Activated gamma-delta T cell treated with Interleukin-2 at 50 U/mL for 16 hours (primary cell): ENCODE measurements around the gene SMAP1.

Source experiments
- DNase-seq: peaks from one replicate; pipeline ENCODE4 v3.0.0-alpha.2; 2020

SMAP1 gene

GRCh38 chr6:70844301-70844700, 176.6 kb downstream of the SMAP1 start:
- DNase-seq, result no peak

GRCh38 chr6:70846207-70846835, 178.6 kb downstream of the SMAP1 start:
- DNase-seq, result no peak

- DNase-seq, result no peak
These were observed 179.7 kb downstream of the SMAP1 start for GRCh38 chr6:70847106-70848084.

GRCh38 chr6:70849348-70850069, 181.8 kb downstream of the SMAP1 start:
- DNase-seq, result no peak

- no peak for DNase-seq
These were observed 185.1 kb downstream of the SMAP1 start for GRCh38 chr6:70852667-70853246.

- no peak for DNase-seq
These were observed 189.8 kb downstream of the SMAP1 start for GRCh38 chr6:70857387-70858077.

- DNase-seq, result no peak
These were observed 192.4 kb downstream of the SMAP1 start for GRCh38 chr6:70860045-70860444.

- DNase-seq, result no peak
These were observed 193.2 kb downstream of the SMAP1 start for GRCh38 chr6:70860920-70861319.

- no peak for DNase-seq
These were observed 195.7 kb downstream of the SMAP1 start for GRCh38 chr6:70863343-70863742.

GRCh38 chr6:70864401-70864800, 196.7 kb downstream of the SMAP1 start:
- DNase-seq, result no peak

GRCh38 chr6:70872469-70872868, 204.8 kb downstream of the SMAP1 start:
- DNase-seq, result no peak

GRCh38 chr6:70874181-70874913, 206.7 kb downstream of the SMAP1 start:
- no peak for DNase-seq

GRCh38 chr6:70879496-70879895, 211.8 kb downstream of the SMAP1 start:
- DNase-seq, result no peak

- peak; percentile 52 for DNase-seq
These were observed 216.6 kb downstream of the SMAP1 start for GRCh38 chr6:70884074-70884983.

- DNase-seq, result no peak
These were observed 218.4 kb downstream of the SMAP1 start for GRCh38 chr6:70886071-70886470.

- no peak for DNase-seq
These were observed 219.0 kb downstream of the SMAP1 start for GRCh38 chr6:70886661-70887060.

- no peak for DNase-seq
These were observed 221.6 kb downstream of the SMAP1 start for GRCh38 chr6:70889270-70889669.

GRCh38 chr6:70894001-70894400, 226.3 kb downstream of the SMAP1 start:
- no peak for DNase-seq

GRCh38 chr6:70900047-70900446, 232.4 kb downstream of the SMAP1 start:
- no peak for DNase-seq

GRCh38 chr6:70901324-70901723, 233.6 kb downstream of the SMAP1 start:
- no peak for DNase-seq
